Neural progenitor cell (in vitro differentiated cells): ENCODE data around the gene CXCL1. TPM values are rescaled to one million over a fixed set of nuclear protein-coding genes. Genes with fewer than 3 reads are reported as not detected.

Experiments
- DNase-seq: peaks from one replicate; pipeline ENCODE4 v3.0.0-alpha.2; 2016; ENCODE audit warnings: low spot score
- H2AFZ ChIP-seq: fragments of 200-600 bp; sonication (generic); replicated peaks from 2 replicates; pipeline ENCODE4 v1.6.1; 2016; ENCODE audit warnings: antibody characterized with exemption
- H3F3A ChIP-seq: fragments of 200-600 bp; sonication (generic); 2 replicates; pipeline ENCODE4 v1.6.1; 2016; ENCODE audit warnings: antibody characterized with exemption, low read depth
- H3K27ac ChIP-seq: fragments of 200-600 bp; sonication (generic); 2 replicates; pipeline ENCODE4 v1.5.1; 2016; ENCODE audit warnings: mild to moderate bottlenecking
- H3K27me3 ChIP-seq: fragments of 200-600 bp; sonication (generic); 2 replicates; pipeline ENCODE4 v1.6.1; 2016; ENCODE audit warnings: mild to moderate bottlenecking, moderate library complexity
- H3K36me3 ChIP-seq: fragments of 200-600 bp; sonication (generic); 2 replicates; pipeline ENCODE4 v1.5.1; 2016
- H3K4me1 ChIP-seq: fragments of 200-600 bp; sonication (generic); 2 replicates; pipeline ENCODE4 v1.6.1; 2016; ENCODE audit warnings: mixed run types
- H3K4me2 ChIP-seq: fragments of 200-600 bp; sonication (generic); 2 replicates; pipeline ENCODE4 v1.6.1; 2016
- H3K4me3 ChIP-seq: fragments of 200-600 bp; sonication (generic); 2 replicates; pipeline ENCODE4 v1.5.1; 2016
- H3K79me2 ChIP-seq: fragments of 200-600 bp; sonication (generic); 2 replicates; pipeline ENCODE4 v1.6.1; 2016; ENCODE audit warnings: low read depth
- H3K9ac ChIP-seq: fragments of 200-600 bp; sonication (generic); 2 replicates; pipeline ENCODE4 v1.6.1; 2016
- H3K9me3 ChIP-seq: fragments of 200-600 bp; sonication (generic); 2 replicates; pipeline ENCODE4 v1.5.1; 2016; ENCODE audit warnings: low read depth
- H4K20me1 ChIP-seq: fragments of 200-600 bp; sonication (generic); 2 replicates; pipeline ENCODE4 v1.6.1; 2016; ENCODE audit warnings: low read depth
- H3K27ac Mint-ChIP-seq: 3 replicates; pipeline ENCODE4 v1.8.0; 2021; ENCODE audit warnings: mixed read lengths
- H3K27me3 Mint-ChIP-seq: 2 replicates; pipeline ENCODE4 v1.8.0; 2022; ENCODE audit warnings: low read depth, mild to moderate bottlenecking, inconsistent platforms, moderate library complexity, mixed read lengths; ENCODE audit not compliant: insufficient read depth
- H3K36me3 Mint-ChIP-seq: 3 replicates; pipeline ENCODE4 v1.8.0; 2021; ENCODE audit warnings: mixed read lengths
- H3K4me1 Mint-ChIP-seq: 3 replicates; pipeline ENCODE4 v1.8.0; 2021; ENCODE audit warnings: mixed read lengths
- H3K4me3 Mint-ChIP-seq: 3 replicates; pipeline ENCODE4 v1.8.0; 2021; ENCODE audit warnings: mild to moderate bottlenecking, moderate library complexity, mixed read lengths
- H3K9me3 Mint-ChIP-seq: 3 replicates; pipeline ENCODE4 v1.8.0; 2020; ENCODE audit warnings: mixed read lengths
- CTCF ChIP-seq: fragments of 200-600 bp; sonication (generic); IDR thresholded peaks from 2 replicates; pipeline ENCODE4 v1.5.1; 2017; ENCODE audit warnings: antibody characterized with exemption, mild to moderate bottlenecking
- EZH2 ChIP-seq: fragments of 200-600 bp; sonication (generic); IDR thresholded peaks from 2 replicates; pipeline ENCODE4 v1.6.1; 2017; ENCODE audit warnings: antibody characterized with exemption, mild to moderate bottlenecking, moderate library complexity
- EZH2phosphoT487 ChIP-seq: fragments of 200-600 bp; sonication (generic); IDR thresholded peaks from 2 replicates; pipeline ENCODE4 v1.6.1; 2017; ENCODE audit warnings: antibody characterized with exemption
- total RNA-seq: library from RNA; depleted of rRNA; stranded (reverse); fragments of >200 nt; gene quantifications from 2 replicates; pipeline ENCODE4 v1.2.3, GENCODE V29; 2015; ENCODE audit warnings: low replicate concordance

The CXCL1 gene
- total RNA-seq, 1 donor from 2014 or later, result not detected

GRCh38 chr4:73862322-73862721 lies 6.9 kb upstream of the CXCL1 start:
- Mint-ChIP-seq H3K4me3 (no peak overlapping the region), H3K36me3 (no peaks in the 10 kb centered on the region), H3K27ac (no peak overlapping the region), H3K9me3 (no peaks in the 10 kb centered on the region), H3K27me3 (peaks cover 4% of the 10 kb centered on the region), H3K4me1 (peaks cover 3% of the 10 kb centered on the region)
- Histone ChIP-seq H3K79me2 (no peaks in the 10 kb centered on the region), H3K4me2 (no peak overlapping the region), H3K4me1 (peaks cover 3% of the 10 kb centered on the region), H2AFZ (no peak overlapping the region), H3K4me3 (no peak overlapping the region), H3K9ac (no peak overlapping the region), H3K27me3 (peaks cover 14% of the 10 kb centered on the region), H3K27ac (no peak overlapping the region), H3F3A (no peaks in the 10 kb centered on the region), H3K9me3 (no peaks in the 10 kb centered on the region), H3K36me3 (no peaks in the 10 kb centered on the region), H4K20me1 (no peaks in the 10 kb centered on the region)
- TF ChIP-seq EZH2, result no peak
- no peak for TF ChIP-seq EZH2phosphoT487
- TF ChIP-seq CTCF, result no peak
- DNase-seq, result no peak

- no peak overlapping the region for H3K4me3 ChIP-seq
- H4K20me1 ChIP-seq, result no peaks in the 10 kb centered on the region
- H3K27ac Mint-ChIP-seq, result no peak overlapping the region
- TF ChIP-seq CTCF (peak; percentile 47), EZH2phosphoT487 (no peak)
- H3K79me2 ChIP-seq, result no peaks in the 10 kb centered on the region
- H3K4me1 ChIP-seq, result peaks cover 1% of the 10 kb centered on the region
- H2AFZ ChIP-seq, result peak overlapping the region; percentile 66
- no peaks in the 10 kb centered on the region for H3F3A ChIP-seq
- H3K4me1 Mint-ChIP-seq, result peaks cover 3% of the 10 kb centered on the region
- no peak overlapping the region for H3K27ac ChIP-seq
- no peaks in the 10 kb centered on the region for H3K36me3 Mint-ChIP-seq
- DNase-seq, result peak; percentile 36
- no peak overlapping the region for H3K9ac ChIP-seq
- H3K9me3 Mint-ChIP-seq, result no peaks in the 10 kb centered on the region
- no peaks in the 10 kb centered on the region for H3K9me3 ChIP-seq
- H3K36me3 ChIP-seq, result no peaks in the 10 kb centered on the region
- no peak overlapping the region for H3K4me3 Mint-ChIP-seq
- peaks cover 4% of the 10 kb centered on the region for H3K27me3 Mint-ChIP-seq
- no peak overlapping the region for H3K4me2 ChIP-seq
- H3K27me3 ChIP-seq, result peaks cover 34% of the 10 kb centered on the region
Measured at GRCh38 chr4:73864365-73864764, 4.8 kb upstream of the CXCL1 start.

GRCh38 chr4:73864961-73865360 lies 4.2 kb upstream of the CXCL1 start:
- Histone ChIP-seq H3F3A (no peaks in the 10 kb centered on the region), H3K4me3 (no peak overlapping the region), H3K79me2 (no peaks in the 10 kb centered on the region), H3K9me3 (no peaks in the 10 kb centered on the region), H3K27me3 (peaks cover 40% of the 10 kb centered on the region), H3K9ac (no peak overlapping the region), H3K36me3 (no peaks in the 10 kb centered on the region), H4K20me1 (no peaks in the 10 kb centered on the region), H3K27ac (no peak overlapping the region), H2AFZ (no peak overlapping the region), H3K4me1 (no peaks in the 10 kb centered on the region), H3K4me2 (no peak overlapping the region)
- Mint-ChIP-seq H3K4me1 (peaks cover 7% of the 10 kb centered on the region), H3K9me3 (no peaks in the 10 kb centered on the region), H3K27ac (no peak overlapping the region), H3K27me3 (peaks cover 4% of the 10 kb centered on the region), H3K36me3 (no peaks in the 10 kb centered on the region), H3K4me3 (no peak overlapping the region)
- TF ChIP-seq EZH2, result no peak
- no peak for TF ChIP-seq EZH2phosphoT487
- TF ChIP-seq CTCF, result no peak
- no peak for DNase-seq
